Activated naive CD4-positive, alpha-beta T cell treated with anti-CD3 and anti-CD28 coated beads, Interleukin-2, amount 10 ng/mL, durations not matched to agents 7 days and 5 days (primary cell): Measurements from ENCODE around the gene SMIM38.
"Not testable (repeated sequence)": the region's sequence is repeated elsewhere in the genome, so short reads cannot be mapped to it uniquely, and the experiment has no call there.

Experiments used
- CTCF ChIA-PET: fragments of 350-600 bp; sonication (Branson Sonifier 250); formaldehyde crosslinking; loops from one replicate; lab custom pipeline; 2021; ENCODE audit warnings: antibody characterized with exemption; lab: Charles Lee
- DNase-seq: peaks from one replicate; pipeline ENCODE4 v3.0.0-alpha.2; 2020
- H3K27ac Mint-ChIP-seq: one replicate; pipeline ENCODE4 v1.8.0; 2021; ENCODE audit warnings: mild to moderate bottlenecking, moderate library complexity, mixed read lengths
- H3K27me3 Mint-ChIP-seq: one replicate; pipeline ENCODE4 v1.8.0; 2021; ENCODE audit warnings: mild to moderate bottlenecking, mixed read lengths
- H3K36me3 Mint-ChIP-seq: one replicate; pipeline ENCODE4 v1.8.0; 2021; ENCODE audit warnings: mixed read lengths
- H3K4me1 Mint-ChIP-seq: one replicate; pipeline ENCODE4 v1.8.0; 2021; ENCODE audit warnings: mixed read lengths
- H3K4me3 Mint-ChIP-seq: one replicate; pipeline ENCODE4 v1.8.0; 2021; ENCODE audit warnings: mild to moderate bottlenecking, moderate library complexity, mixed read lengths
- H3K9me3 Mint-ChIP-seq: one replicate; pipeline ENCODE4 v1.8.0; 2021; ENCODE audit warnings: mixed read lengths

Gene SMIM38

GRCh38 chr11:69127884-69128283 is 27.9 kb upstream of the SMIM38 start:
- H3K27me3 Mint-ChIP-seq = no peaks in the 10 kb centered on the region
- no peak overlapping the region for H3K27ac Mint-ChIP-seq
- no peak overlapping the region for H3K4me3 Mint-ChIP-seq
- DNase-seq = no peak
- peaks cover 1% of the 10 kb centered on the region for H3K36me3 Mint-ChIP-seq
- H3K9me3 Mint-ChIP-seq = peaks cover 14% of the 10 kb centered on the region
- CTCF ChIA-PET = no interaction called here
- peaks cover 32% of the 10 kb centered on the region for H3K4me1 Mint-ChIP-seq

- Mint-ChIP-seq H3K4me3 (no peak overlapping the region), H3K36me3 (peaks cover 1% of the 10 kb centered on the region), H3K9me3 (peaks cover 17% of the 10 kb centered on the region), H3K4me1 (peaks cover 20% of the 10 kb centered on the region), H3K27ac (no peak overlapping the region), H3K27me3 (no peaks in the 10 kb centered on the region)
- DNase-seq = no peak
- CTCF ChIA-PET = no interaction called here
Observed at GRCh38 chr11:69129053-69129452, 26.7 kb upstream of the SMIM38 start.

DNA sequence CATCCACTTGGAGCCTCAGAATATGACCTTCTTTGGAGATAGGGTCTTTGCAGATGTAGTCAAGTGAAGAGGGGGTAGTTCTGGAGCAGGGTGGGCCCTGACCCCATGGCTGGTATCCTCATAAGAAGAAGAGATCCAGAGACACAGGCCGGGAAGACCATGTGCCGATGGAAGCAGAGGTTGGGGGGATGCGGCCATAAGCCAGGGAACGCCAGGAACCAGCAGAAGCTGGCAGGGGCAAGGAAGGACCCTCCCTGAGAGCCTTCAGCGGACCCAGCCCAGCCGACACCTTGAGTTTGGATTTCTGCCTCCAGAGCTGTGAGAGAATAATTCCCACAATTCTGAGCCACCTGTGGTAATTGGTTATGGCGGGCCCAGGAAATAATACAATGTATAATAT is 26.1 kb upstream of the SMIM38 start:
- DNase-seq = no peak
- CTCF ChIA-PET = no interaction called here
- H3K27ac Mint-ChIP-seq = no peak overlapping the region
- no peak overlapping the region for H3K4me3 Mint-ChIP-seq
- peaks cover 14% of the 10 kb centered on the region for H3K4me1 Mint-ChIP-seq
- H3K9me3 Mint-ChIP-seq = peaks cover 17% of the 10 kb centered on the region
- H3K27me3 Mint-ChIP-seq = no peaks in the 10 kb centered on the region
- H3K36me3 Mint-ChIP-seq = no peaks in the 10 kb centered on the region

- no peak overlapping the region for H3K4me3 Mint-ChIP-seq
- no peak for DNase-seq
- H3K27ac Mint-ChIP-seq = no peak overlapping the region
- peaks cover 12% of the 10 kb centered on the region for H3K4me1 Mint-ChIP-seq
- H3K9me3 Mint-ChIP-seq = peaks cover 17% of the 10 kb centered on the region
- no peaks in the 10 kb centered on the region for H3K27me3 Mint-ChIP-seq
- no peaks in the 10 kb centered on the region for H3K36me3 Mint-ChIP-seq
- CTCF ChIA-PET = no interaction called here
Observed at GRCh38 chr11:69130654-69131053, 25.1 kb upstream of the SMIM38 start.

- Mint-ChIP-seq H3K27me3 (no peaks in the 10 kb centered on the region), H3K9me3 (peaks cover 17% of the 10 kb centered on the region), H3K27ac (no peak overlapping the region), H3K4me3 (no peak overlapping the region), H3K36me3 (no peaks in the 10 kb centered on the region), H3K4me1 (peaks cover 12% of the 10 kb centered on the region)
- CTCF ChIA-PET = no interaction called here
- no peak for DNase-seq
Observed at GRCh38 chr11:69131121-69131566, 24.6 kb upstream of the SMIM38 start.

DNA sequence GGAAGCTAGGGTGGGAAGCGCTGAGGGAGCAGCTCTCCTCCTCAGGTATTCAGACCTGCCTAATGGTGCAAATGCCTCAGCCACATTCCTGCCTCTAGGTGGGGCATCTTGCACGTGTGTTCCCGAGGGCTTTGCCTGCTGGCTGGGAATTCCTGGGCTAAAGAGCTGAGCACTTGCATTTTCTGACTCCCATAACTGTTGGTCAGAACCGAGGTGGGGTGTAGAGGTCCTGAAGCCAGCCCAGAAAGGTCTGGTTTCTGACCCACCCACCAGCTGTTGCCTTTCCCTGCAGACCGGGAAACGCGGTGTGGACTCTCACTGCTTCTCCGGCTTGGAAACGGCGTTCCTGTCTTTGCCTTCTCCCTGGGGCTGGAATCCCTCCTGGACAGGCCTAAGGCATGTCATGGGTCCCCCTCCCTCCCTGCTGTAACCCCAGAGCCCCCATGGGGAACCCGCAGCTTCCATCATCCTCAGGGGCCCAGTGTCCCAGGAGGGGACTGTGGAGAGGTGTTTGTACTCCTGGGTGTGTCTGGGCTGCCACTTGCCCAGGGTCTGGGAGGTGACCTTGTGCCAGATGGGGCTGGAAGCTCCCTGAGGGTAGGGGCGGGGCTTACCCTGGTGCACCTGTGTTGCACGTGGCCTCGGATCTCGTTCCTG is 24.0 kb upstream of the SMIM38 start:
- Mint-ChIP-seq H3K27ac (no peak overlapping the region), H3K27me3 (no peaks in the 10 kb centered on the region), H3K9me3 (peaks cover 17% of the 10 kb centered on the region), H3K4me3 (no peak overlapping the region), H3K4me1 (peaks cover 12% of the 10 kb centered on the region), H3K36me3 (no peaks in the 10 kb centered on the region)
- CTCF ChIA-PET = no interaction called here
- no peak for DNase-seq

GRCh38 chr11:69132301-69132670 is 23.4 kb upstream of the SMIM38 start:
- no peak overlapping the region for H3K27ac Mint-ChIP-seq
- peaks cover 12% of the 10 kb centered on the region for H3K4me1 Mint-ChIP-seq
- no peaks in the 10 kb centered on the region for H3K27me3 Mint-ChIP-seq
- CTCF ChIA-PET = no interaction called here
- no peaks in the 10 kb centered on the region for H3K36me3 Mint-ChIP-seq
- H3K9me3 Mint-ChIP-seq = peaks cover 17% of the 10 kb centered on the region
- no peak for DNase-seq
- no peak overlapping the region for H3K4me3 Mint-ChIP-seq

DNA sequence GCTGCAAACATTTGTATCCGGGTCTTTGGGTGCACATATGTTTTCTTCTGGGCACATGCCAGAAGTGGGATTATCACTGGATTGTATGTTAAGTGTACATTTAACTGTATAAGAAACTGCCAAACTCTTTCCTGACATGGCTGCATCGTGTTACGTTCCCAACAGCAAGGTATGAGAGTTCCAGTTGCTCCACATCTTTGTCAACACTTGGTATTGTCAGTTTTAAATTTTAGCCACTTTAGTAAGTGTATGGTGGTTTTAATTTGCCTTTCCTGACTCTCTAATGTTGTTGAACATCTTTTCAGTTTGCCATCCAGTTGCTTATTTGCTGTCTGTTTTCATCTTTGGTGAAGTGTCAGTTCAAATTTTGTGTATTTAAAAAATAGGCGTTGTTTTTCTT is 22.5 kb upstream of the SMIM38 start:
- peaks cover 11% of the 10 kb centered on the region for H3K9me3 Mint-ChIP-seq
- no peaks in the 10 kb centered on the region for H3K36me3 Mint-ChIP-seq
- CTCF ChIA-PET = no interaction called here
- peaks cover 14% of the 10 kb centered on the region for H3K4me1 Mint-ChIP-seq
- peaks cover 4% of the 10 kb centered on the region for H3K27me3 Mint-ChIP-seq
- H3K4me3 Mint-ChIP-seq = no peak overlapping the region
- H3K27ac Mint-ChIP-seq = no peak overlapping the region
- no peak for DNase-seq

- H3K4me1 Mint-ChIP-seq = peaks cover 14% of the 10 kb centered on the region
- H3K36me3 Mint-ChIP-seq, H3K27me3 Mint-ChIP-seq, H3K9me3 Mint-ChIP-seq, H3K4me3 Mint-ChIP-seq, H3K27ac Mint-ChIP-seq, DNase-seq, CTCF ChIA-PET: not testable (repeated sequence)
Observed at GRCh38 chr11:69134182-69134581, 21.6 kb upstream of the SMIM38 start.

- no peak overlapping the region for H3K4me3 Mint-ChIP-seq
- CTCF ChIA-PET = no interaction called here
- peaks cover 13% of the 10 kb centered on the region for H3K4me1 Mint-ChIP-seq
- H3K27ac Mint-ChIP-seq = no peak overlapping the region
- H3K27me3 Mint-ChIP-seq = peaks cover 7% of the 10 kb centered on the region
- peaks cover 6% of the 10 kb centered on the region for H3K9me3 Mint-ChIP-seq
- H3K36me3 Mint-ChIP-seq = no peaks in the 10 kb centered on the region
- DNase-seq = no peak
Observed at GRCh38 chr11:69134957-69135356, 20.8 kb upstream of the SMIM38 start.

- Mint-ChIP-seq H3K36me3 (no peaks in the 10 kb centered on the region), H3K4me1 (peaks cover 9% of the 10 kb centered on the region), H3K27ac (peak overlapping the region; percentile 51), H3K27me3 (peaks cover 7% of the 10 kb centered on the region), H3K9me3 (peaks cover 6% of the 10 kb centered on the region), H3K4me3 (no peak overlapping the region)
- CTCF ChIA-PET = no interaction called here
- DNase-seq = peak; percentile 8
Observed at GRCh38 chr11:69135420-69136363, 20.0 kb upstream of the SMIM38 start.

- H3K36me3 Mint-ChIP-seq = no peaks in the 10 kb centered on the region
- H3K4me3 Mint-ChIP-seq = no peak overlapping the region
- peaks cover 2% of the 10 kb centered on the region for H3K4me1 Mint-ChIP-seq
- peak overlapping the region; percentile 51 for H3K27ac Mint-ChIP-seq
- no peak for DNase-seq
- CTCF ChIA-PET = no interaction called here
- peaks cover 6% of the 10 kb centered on the region for H3K9me3 Mint-ChIP-seq
- peaks cover 7% of the 10 kb centered on the region for H3K27me3 Mint-ChIP-seq
Observed at GRCh38 chr11:69136471-69136870, 19.3 kb upstream of the SMIM38 start.

GRCh38 chr11:69137151-69137844 is 18.4 kb upstream of the SMIM38 start:
- CTCF ChIA-PET = no interaction called here
- H3K27me3 Mint-ChIP-seq = peaks cover 7% of the 10 kb centered on the region
- H3K4me3 Mint-ChIP-seq = no peak overlapping the region
- H3K27ac Mint-ChIP-seq = no peak overlapping the region
- H3K4me1 Mint-ChIP-seq = peaks cover 2% of the 10 kb centered on the region
- no peaks in the 10 kb centered on the region for H3K36me3 Mint-ChIP-seq
- H3K9me3 Mint-ChIP-seq = peaks cover 6% of the 10 kb centered on the region
- no peak for DNase-seq

DNA sequence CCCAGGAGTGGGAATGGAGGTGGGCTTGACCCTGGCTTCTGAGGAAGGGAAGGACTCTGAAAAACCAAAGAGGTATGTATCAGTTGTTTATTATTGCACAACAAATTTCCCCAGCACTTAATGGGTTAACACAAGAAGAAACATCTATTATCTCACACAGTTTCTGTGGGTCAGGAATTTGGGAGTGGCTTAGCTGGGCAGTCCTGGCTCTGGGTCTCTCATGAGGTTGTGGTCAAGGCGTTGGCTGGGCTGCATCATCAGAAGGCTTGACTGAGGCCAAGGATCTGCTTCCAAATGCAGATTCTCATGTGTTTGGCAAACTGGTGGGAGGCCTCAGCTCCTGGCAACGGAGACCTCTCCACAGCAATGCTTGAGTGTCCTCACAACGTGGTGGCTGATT is 17.5 kb upstream of the SMIM38 start:
- peaks cover 2% of the 10 kb centered on the region for H3K4me1 Mint-ChIP-seq
- peaks cover 7% of the 10 kb centered on the region for H3K27me3 Mint-ChIP-seq
- peak; percentile 1 for DNase-seq
- H3K36me3 Mint-ChIP-seq = no peaks in the 10 kb centered on the region
- no peak overlapping the region for H3K27ac Mint-ChIP-seq
- no peak overlapping the region for H3K4me3 Mint-ChIP-seq
- H3K9me3 Mint-ChIP-seq = no peaks in the 10 kb centered on the region
- CTCF ChIA-PET = no interaction called here
